ENCODE results near the gene ANAPC2. TPM values are rescaled to one million over a fixed set of nuclear protein-coding genes. Genes with fewer than 3 reads are reported as not detected.

ANAPC2 gene
- total RNA-seq, 4 donors from 2014 or later, result 6.7 to 65.6 (median 24.9) TPM

GRCh38 chr9:137156567-137157375 is 31.6 kb downstream of the ANAPC2 start:
- Histone ChIP-seq H3K4me3 (no peak overlapping the region), H3K9me3 (no peaks in the 10 kb centered on the region), H3K4me1 (peaks cover 0 to 4% of the 10 kb centered on the region in 2 donors), H3K27me3 (peaks cover 16 to 44% of the 10 kb centered on the region in 2 donors), H3K36me3 (no peaks in the 10 kb centered on the region), H3K27ac (no peak overlapping the region)
- DNase-seq, result no peak
- no peak for TF ChIP-seq CTCF (IDR thresholded peaks at IDR 0.05)
- no peak for TF ChIP-seq POLR2A (IDR thresholded peaks at IDR 0.05)
- intact Hi-C loops (cut with DNase I; ENCODE audit: low total_unique reads), result no loop called here

DNA sequence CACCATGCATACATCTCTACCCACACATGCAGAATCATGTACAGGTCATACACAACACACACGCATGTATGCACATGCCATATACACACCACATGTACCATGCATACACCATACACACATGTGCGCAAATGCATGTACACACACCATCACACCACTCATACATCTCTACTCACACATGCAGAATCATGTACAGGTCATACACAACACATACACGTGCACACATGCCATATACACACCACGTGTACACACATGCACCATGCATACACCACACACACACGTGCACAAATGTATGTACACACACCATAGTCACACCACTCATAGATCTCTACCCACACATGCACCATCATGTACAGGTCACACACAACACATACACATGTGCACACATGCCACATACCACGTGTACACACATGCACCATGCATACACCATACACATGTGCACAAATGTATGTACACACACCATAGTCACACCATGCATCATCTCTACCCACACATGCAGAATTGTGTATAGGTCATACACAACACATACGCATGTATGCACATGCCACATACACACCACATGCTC is 35.4 kb downstream of the ANAPC2 start:
- H3K27me3 ChIP-seq, result peaks cover 4 to 17% of the 10 kb centered on the region in 2 donors
- no peaks in the 10 kb centered on the region for H3K4me1 ChIP-seq
- no peak for DNase-seq
- H3K27ac ChIP-seq, result no peak overlapping the region
- H3K36me3 ChIP-seq, result no peaks in the 10 kb centered on the region
- H3K4me3 ChIP-seq, result no peak overlapping the region
- intact Hi-C loops (cut with DNase I; ENCODE audit: low total_unique reads), result no loop called here
- no peaks in the 10 kb centered on the region for H3K9me3 ChIP-seq
- no peak for TF ChIP-seq CTCF (IDR thresholded peaks at IDR 0.05)
- TF ChIP-seq POLR2A (IDR thresholded peaks at IDR 0.05), result no peak

DNA sequence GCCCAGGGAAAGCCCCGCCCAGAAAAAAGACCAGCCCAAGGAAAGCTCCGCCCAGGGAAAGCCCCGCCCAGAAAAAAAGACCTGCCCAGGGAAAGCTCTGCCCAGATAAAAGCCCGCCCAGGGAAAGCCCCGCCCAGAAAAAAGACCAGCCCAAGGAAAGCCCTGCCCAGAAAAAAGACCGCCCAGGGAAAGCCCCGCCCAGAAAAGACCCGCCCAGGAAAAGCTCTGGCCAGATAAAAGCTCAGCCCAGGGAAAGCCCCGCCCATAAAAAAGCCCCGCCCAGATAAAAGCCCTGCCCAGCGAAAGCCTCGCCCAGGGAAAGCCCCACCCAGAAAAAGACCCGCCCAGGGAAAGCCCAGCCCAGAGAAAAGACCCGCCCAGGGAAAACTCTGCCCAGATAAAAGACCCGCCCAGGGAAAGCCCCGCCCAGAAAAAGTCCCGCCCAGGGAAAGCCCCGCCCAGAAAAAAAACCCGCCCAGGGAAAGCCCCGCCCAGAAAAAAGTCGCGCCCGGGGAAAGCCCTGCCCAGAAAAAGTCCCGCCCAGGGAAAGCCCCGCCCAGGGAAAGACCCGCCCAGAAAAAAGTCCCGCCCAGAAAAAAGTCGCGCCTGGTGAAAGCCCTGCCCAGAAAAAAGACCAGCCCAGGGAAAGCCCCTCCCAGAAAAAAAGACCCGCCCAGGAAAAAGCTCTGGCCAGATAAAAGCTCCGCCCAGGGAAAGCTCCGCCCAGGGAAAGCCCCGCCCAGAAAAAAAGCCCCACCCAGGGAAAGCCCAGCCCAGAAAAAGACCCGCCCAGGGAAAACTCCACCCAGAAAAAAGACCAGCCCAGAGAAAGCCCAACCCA is 37.5 kb downstream of the ANAPC2 start:
- Histone ChIP-seq H3K4me3 (no peak overlapping the region), H3K4me1 (no peaks in the 10 kb centered on the region), H3K27ac (no peak overlapping the region), H3K27me3 (peaks cover 0 to 13% of the 10 kb centered on the region in 2 donors), H3K36me3 (no peaks in the 10 kb centered on the region), H3K9me3 (no peaks in the 10 kb centered on the region)
- TF ChIP-seq POLR2A (IDR thresholded peaks at IDR 0.05) (no peak), CTCF (IDR thresholded peaks at IDR 0.05) (no peak)
- DNase-seq, result no peak
- intact Hi-C loops (cut with DNase I; ENCODE audit: low total_unique reads), result no loop called here

DNA sequence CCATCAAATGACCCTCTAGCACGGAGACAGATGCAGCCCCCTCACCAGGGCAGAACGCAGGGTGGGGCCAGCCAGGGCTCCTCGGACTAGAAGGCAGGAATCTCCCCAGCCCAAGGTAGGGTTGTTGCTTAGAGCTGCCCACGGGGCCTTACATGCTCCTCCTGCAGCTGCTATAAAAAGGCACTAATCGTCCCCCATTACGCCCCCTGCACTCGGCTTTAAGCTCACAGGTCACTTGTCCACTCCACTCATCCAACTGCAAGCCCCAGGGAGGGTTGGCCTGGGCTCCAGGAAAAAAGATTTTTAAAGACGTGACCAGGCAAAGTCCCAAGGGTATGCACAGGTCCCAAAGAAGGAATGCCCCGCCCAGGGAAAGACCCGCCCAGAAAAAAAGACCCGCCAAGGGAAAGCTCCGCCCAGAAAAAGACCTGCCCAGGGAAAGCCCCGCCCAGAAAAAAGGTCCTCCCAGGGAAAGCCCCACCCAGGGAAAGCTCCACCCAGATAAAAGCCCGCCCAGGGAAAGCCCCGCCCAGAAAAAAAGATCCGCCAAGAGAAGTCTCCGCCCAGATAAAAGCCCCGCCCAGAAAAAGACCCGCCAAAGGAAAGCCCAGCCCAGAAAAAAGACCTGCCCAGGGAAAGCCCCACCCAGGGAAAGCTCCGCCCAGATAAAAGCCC is 38.3 kb downstream of the ANAPC2 start:
- intact Hi-C loops (cut with DNase I; ENCODE audit: low total_unique reads), result no loop called here
- DNase-seq, result no peak
- Histone ChIP-seq H3K9me3 (no peaks in the 10 kb centered on the region), H3K27me3 (peaks cover 0 to 7% of the 10 kb centered on the region in 2 donors), H3K27ac (no peak overlapping the region), H3K4me1 (no peaks in the 10 kb centered on the region), H3K4me3 (no peak overlapping the region), H3K36me3 (no peaks in the 10 kb centered on the region)
- TF ChIP-seq POLR2A (IDR thresholded peaks at IDR 0.05) (no peak), CTCF (IDR thresholded peaks at IDR 0.05) (no peak)
